ENCODE data around the gene FGD4. TPM values are rescaled to one million over a fixed set of nuclear protein-coding genes. Genes with fewer than 3 reads are reported as not detected.
"Not testable (repeated sequence)": the region's sequence is repeated elsewhere in the genome, so short reads cannot be mapped to it uniquely, and the experiment has no call there.

The FGD4 gene
- total RNA-seq, 4 donors from 2014 or later = 13.8 to 34.6 (median 20.8) TPM

GRCh38 chr12:32502693-32503502 lies 103.5 kb downstream of the FGD4 start:
- Histone ChIP-seq H3K27ac (peak overlapping the region; percentile 26 to 28), H3K27me3 (no peaks in the 10 kb centered on the region), H3K9me3 (no peaks in the 10 kb centered on the region), H3K4me1 (no peaks in the 10 kb centered on the region), H3K36me3 (no peaks in the 10 kb centered on the region), H3K4me3 (peak overlapping the region in 1 of 2 donors; percentile 26)
- TF ChIP-seq POLR2A (IDR thresholded peaks at IDR 0.05) (no peak), CTCF (IDR thresholded peaks at IDR 0.05) (no peak)
- DNase-seq = peak in 1 of 2 donors; percentile 26
- intact Hi-C loops (cut with DNase I; ENCODE audit: low total_unique reads) = no loop called here

GRCh38 chr12:32503730-32504129 lies 104.4 kb downstream of the FGD4 start:
- Histone ChIP-seq H3K27ac (no peak overlapping the region), H3K9me3 (no peaks in the 10 kb centered on the region), H3K4me1 (no peaks in the 10 kb centered on the region), H3K4me3 (no peak overlapping the region), H3K27me3 (no peaks in the 10 kb centered on the region), H3K36me3 (no peaks in the 10 kb centered on the region)
- DNase-seq = no peak
- TF ChIP-seq POLR2A (IDR thresholded peaks at IDR 0.05) = no peak
- TF ChIP-seq CTCF (IDR thresholded peaks at IDR 0.05) = no peak
- intact Hi-C loops (cut with DNase I; ENCODE audit: low total_unique reads) = no loop called here

- no peak for DNase-seq
- H3K36me3 ChIP-seq = no peaks in the 10 kb centered on the region
- no peaks in the 10 kb centered on the region for H3K27me3 ChIP-seq
- H3K4me1 ChIP-seq = no peaks in the 10 kb centered on the region
- no peaks in the 10 kb centered on the region for H3K9me3 ChIP-seq
- no peak overlapping the region for H3K27ac ChIP-seq
- TF ChIP-seq CTCF (IDR thresholded peaks at IDR 0.05) (no peak), POLR2A (IDR thresholded peaks at IDR 0.05) (no peak)
- H3K4me3 ChIP-seq = no peak overlapping the region
- intact Hi-C loops (cut with DNase I; ENCODE audit: low total_unique reads) = no loop called here
These were observed 105.2 kb downstream of the FGD4 start for GRCh38 chr12:32504591-32504990.

GRCh38 chr12:32505067-32505945 lies 105.9 kb downstream of the FGD4 start:
- intact Hi-C loops (cut with DNase I; ENCODE audit: low total_unique reads) = no loop called here
- H3K36me3 ChIP-seq = no peaks in the 10 kb centered on the region
- TF ChIP-seq CTCF (IDR thresholded peaks at IDR 0.05) = no peak
- no peak for TF ChIP-seq POLR2A (IDR thresholded peaks at IDR 0.05)
- no peak for DNase-seq
- no peak overlapping the region for H3K4me3 ChIP-seq
- H3K4me1 ChIP-seq = no peaks in the 10 kb centered on the region
- H3K27me3 ChIP-seq = no peaks in the 10 kb centered on the region
- no peak overlapping the region for H3K27ac ChIP-seq
- no peaks in the 10 kb centered on the region for H3K9me3 ChIP-seq

- intact Hi-C loops (cut with DNase I; ENCODE audit: low total_unique reads); H3K9me3 ChIP-seq; DNase-seq: not testable (repeated sequence)
These were observed 108.0 kb downstream of the FGD4 start for GRCh38 chr12:32507096-32507941.

More at GRCh38 chr12:32507096-32507941, 108.0 kb downstream of the FGD4 start:
- not testable (repeated sequence) for H3K4me3 ChIP-seq, H3K27me3 ChIP-seq, H3K27ac ChIP-seq, H3K4me1 ChIP-seq, H3K36me3 ChIP-seq
